Measurements from ENCODE around the gene MARK4.

- TF ChIP-seq, protein P1, sequence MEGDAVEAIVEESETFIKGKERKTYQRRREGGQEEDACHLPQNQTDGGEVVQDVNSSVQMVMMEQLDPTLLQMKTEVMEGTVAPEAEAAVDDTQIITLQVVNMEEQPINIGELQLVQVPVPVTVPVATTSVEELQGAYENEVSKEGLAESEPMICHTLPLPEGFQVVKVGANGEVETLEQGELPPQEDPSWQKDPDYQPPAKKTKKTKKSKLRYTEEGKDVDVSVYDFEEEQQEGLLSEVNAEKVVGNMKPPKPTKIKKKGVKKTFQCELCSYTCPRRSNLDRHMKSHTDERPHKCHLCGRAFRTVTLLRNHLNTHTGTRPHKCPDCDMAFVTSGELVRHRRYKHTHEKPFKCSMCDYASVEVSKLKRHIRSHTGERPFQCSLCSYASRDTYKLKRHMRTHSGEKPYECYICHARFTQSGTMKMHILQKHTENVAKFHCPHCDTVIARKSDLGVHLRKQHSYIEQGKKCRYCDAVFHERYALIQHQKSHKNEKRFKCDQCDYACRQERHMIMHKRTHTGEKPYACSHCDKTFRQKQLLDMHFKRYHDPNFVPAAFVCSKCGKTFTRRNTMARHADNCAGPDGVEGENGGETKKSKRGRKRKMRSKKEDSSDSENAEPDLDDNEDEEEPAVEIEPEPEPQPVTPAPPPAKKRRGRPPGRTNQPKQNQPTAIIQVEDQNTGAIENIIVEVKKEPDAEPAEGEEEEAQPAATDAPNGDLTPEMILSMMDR (IDR thresholded peaks at IDR 0.05): no peak
- TF ChIP-seq POLR2A (IDR thresholded peaks at IDR 0.05) (no peak), POLR2AphosphoS5 (IDR thresholded peaks at IDR 0.05) (no peak)
Measured at GRCh38 chr19:45345506-45345860, 94.4 kb downstream of the MARK4 start.
